ENCODE data around the gene GBF1. TPM values are rescaled to one million over a fixed set of nuclear protein-coding genes. Genes with fewer than 3 reads are reported as not detected.

The GBF1 gene
- total and polyA plus RNA-seq, 7 donors: 14.1 to 47.1 (median 40.8) TPM

DNA sequence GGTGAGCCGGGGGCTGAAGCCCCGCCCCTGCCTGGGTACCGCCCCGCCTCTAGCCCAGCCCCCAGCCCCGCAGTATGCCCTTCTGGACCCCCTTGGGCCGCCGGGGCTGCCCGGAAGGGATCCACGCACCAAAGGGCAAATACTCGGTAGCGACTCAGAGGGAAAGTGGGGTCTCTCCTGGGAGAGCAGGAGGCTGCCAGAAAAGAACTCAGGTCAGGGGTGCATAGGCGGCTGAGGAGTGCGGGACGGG lies 176.1 kb downstream of the GBF1 start:
- 0 to 1% (median 1%) methylated on average over 4 to 14 of the region's 14 CpGs for WGBS, 3 donors
- Histone ChIP-seq H3K9me3 (no peaks in the 10 kb centered on the region), H3K4me3 (peak overlapping the region; percentile 98), H3K27ac (peak overlapping the region; percentile 87), H3K36me3 (ENCODE audit: insufficient read depth in 1 of 2, low read depth in 1 of 2) (peaks cover 0 to 23% of the 10 kb centered on the region in 2 donors), H3K27me3 (ENCODE audit: insufficient read depth in 3 of 3, low read length in 2 of 3) (peaks cover 0 to 19% (median 2%) of the 10 kb centered on the region in 3 donors), H3K4me1 (peaks cover 20% of the 10 kb centered on the region)
- intact Hi-C loops (cut with DNase I): loop anchor here in 1 of 2 donors (5.0 kb wide), 1 partner anchor 56 kb away; no protein-coding TSS in a partner anchor
- DNase-seq (no peak), ATAC-seq (peak in 1 of 4 donors; percentile 0)
- TF ChIP-seq, protein P1, sequence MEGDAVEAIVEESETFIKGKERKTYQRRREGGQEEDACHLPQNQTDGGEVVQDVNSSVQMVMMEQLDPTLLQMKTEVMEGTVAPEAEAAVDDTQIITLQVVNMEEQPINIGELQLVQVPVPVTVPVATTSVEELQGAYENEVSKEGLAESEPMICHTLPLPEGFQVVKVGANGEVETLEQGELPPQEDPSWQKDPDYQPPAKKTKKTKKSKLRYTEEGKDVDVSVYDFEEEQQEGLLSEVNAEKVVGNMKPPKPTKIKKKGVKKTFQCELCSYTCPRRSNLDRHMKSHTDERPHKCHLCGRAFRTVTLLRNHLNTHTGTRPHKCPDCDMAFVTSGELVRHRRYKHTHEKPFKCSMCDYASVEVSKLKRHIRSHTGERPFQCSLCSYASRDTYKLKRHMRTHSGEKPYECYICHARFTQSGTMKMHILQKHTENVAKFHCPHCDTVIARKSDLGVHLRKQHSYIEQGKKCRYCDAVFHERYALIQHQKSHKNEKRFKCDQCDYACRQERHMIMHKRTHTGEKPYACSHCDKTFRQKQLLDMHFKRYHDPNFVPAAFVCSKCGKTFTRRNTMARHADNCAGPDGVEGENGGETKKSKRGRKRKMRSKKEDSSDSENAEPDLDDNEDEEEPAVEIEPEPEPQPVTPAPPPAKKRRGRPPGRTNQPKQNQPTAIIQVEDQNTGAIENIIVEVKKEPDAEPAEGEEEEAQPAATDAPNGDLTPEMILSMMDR (IDR thresholded peaks at IDR 0.05): no peak

- peak; percentile 12 to 31 (median 23) for ATAC-seq
Measured at GRCh38 chr10:102421757-102422512, 176.6 kb downstream of the GBF1 start.

DNA sequence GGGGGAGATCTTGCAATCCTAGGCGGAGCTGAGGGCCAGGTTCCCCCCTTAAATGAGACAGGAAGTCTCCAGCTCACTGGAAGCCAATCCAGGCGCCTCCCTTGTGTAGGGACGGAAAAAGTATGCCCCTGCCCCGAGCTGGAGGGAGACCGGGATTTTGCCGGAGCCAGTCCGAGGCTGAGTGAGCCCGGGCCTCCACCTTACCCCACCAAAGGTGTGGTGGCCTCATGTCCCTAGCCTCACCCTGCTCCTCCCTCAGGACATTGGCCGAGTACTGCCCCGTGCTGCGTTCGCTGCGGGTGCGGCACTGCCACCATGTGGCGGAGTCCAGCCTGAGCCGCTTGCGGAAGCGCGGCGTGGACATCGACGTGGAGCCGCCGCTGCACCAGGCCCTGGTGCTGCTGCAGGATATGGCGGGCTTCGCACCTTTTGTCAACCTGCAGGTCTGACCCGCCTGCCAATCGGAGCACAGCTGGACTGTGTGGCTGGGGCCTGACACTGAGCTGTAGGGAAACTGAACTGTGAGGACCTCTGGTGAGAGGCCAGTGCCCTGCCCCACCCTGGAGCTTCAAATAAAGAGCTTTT lies 177.3 kb downstream of the GBF1 start:
- intact Hi-C loops (cut with DNase I): loop anchor here in 1 of 2 donors (2.0 to 5.0 kb wide), 2 partner anchors 30 to 55 kb away; no protein-coding TSS in a partner anchor
- TF ChIP-seq, protein P1 (IDR thresholded peaks at IDR 0.05): peak; percentile 77
- Histone ChIP-seq H3K4me3 (peak overlapping the region; percentile 98), H3K27me3 (ENCODE audit: insufficient read depth in 3 of 3, low read length in 2 of 3) (peaks cover 0 to 7% (median 2%) of the 10 kb centered on the region in 3 donors), H3K4me1 (peaks cover 20% of the 10 kb centered on the region), H3K27ac (peak overlapping the region; percentile 87), H3K36me3 (ENCODE audit: insufficient read depth in 1 of 2, low read depth in 1 of 2) (peaks cover 0 to 23% of the 10 kb centered on the region in 2 donors), H3K9me3 (no peaks in the 10 kb centered on the region)
- WGBS, 3 donors: 3 to 10% (median 5%) methylated on average over 28 of the region's 28 CpGs
- DNase-seq (peak; percentile 81 to 91), ATAC-seq (peak; percentile 67 to 72 (median 72))

More at GRCh38 chr10:102421757-102422512, 176.6 kb downstream of the GBF1 start:
- Histone ChIP-seq H3K36me3 (ENCODE audit: insufficient read depth in 1 of 2, low read depth in 1 of 2) (peaks cover 0 to 23% of the 10 kb centered on the region in 2 donors), H3K9me3 (no peaks in the 10 kb centered on the region), H3K27ac (peak overlapping the region; percentile 87), H3K27me3 (ENCODE audit: insufficient read depth in 3 of 3, low read length in 2 of 3) (peaks cover 0 to 14% (median 2%) of the 10 kb centered on the region in 3 donors), H3K4me3 (peak overlapping the region; percentile 98), H3K4me1 (peaks cover 20% of the 10 kb centered on the region)
- 0 to 1% (median 1%) methylated on average over 47 to 62 of the region's 62 CpGs for WGBS, 3 donors
- intact Hi-C loops (cut with DNase I): loop anchor here in 1 of 2 donors (2.0 to 5.0 kb wide), 2 partner anchors 29 to 55 kb away; no protein-coding TSS in a partner anchor
- peak in 1 of 2 donors; percentile 69 for DNase-seq
- TF ChIP-seq, protein P1 (IDR thresholded peaks at IDR 0.05): no peak

- peak overlapping the region; percentile 98 for H3K4me3 ChIP-seq
- no peaks in the 10 kb centered on the region for H3K9me3 ChIP-seq
- intact Hi-C loops (cut with DNase I): loop anchor here in 1 of 2 donors (2.0 to 5.0 kb wide), 2 partner anchors 31 to 54 kb away; no protein-coding TSS in a partner anchor
- no peak overlapping the region for H3K27ac ChIP-seq
- WGBS, 3 donors: 86 to 92% (median 87%) methylated on average over 13 of the region's 13 CpGs
- DNase-seq (no peak), ATAC-seq (no peak)
- H3K27me3 ChIP-seq (ENCODE audit: insufficient read depth in 3 of 3, low read length in 2 of 3): no peaks in the 10 kb centered on the region
- TF ChIP-seq, protein P1 (IDR thresholded peaks at IDR 0.05): no peak
- peaks cover 0 to 23% of the 10 kb centered on the region in 2 donors for H3K36me3 ChIP-seq (ENCODE audit: insufficient read depth in 1 of 2, low read depth in 1 of 2)
- peaks cover 20% of the 10 kb centered on the region for H3K4me1 ChIP-seq
Measured at GRCh38 chr10:102423372-102423968, 178.1 kb downstream of the GBF1 start.

All from psoas muscle (tissue), 8 donors.